HG02610 (cell line): ENCODE results near the gene XAB2.
"Not testable (repeated sequence)": the region's sequence is repeated elsewhere in the genome, so short reads cannot be mapped to it uniquely, and the experiment has no call there.

Experiments
- ATAC-seq: cut with Tn5 transposase; IDR thresholded peaks from one replicate; pipeline ENCODE4 v1.9.1; 2021; ENCODE audit warnings: mild to moderate bottlenecking, moderate library complexity; ENCODE audit not compliant: unreplicated experiment

The XAB2 gene

DNA sequence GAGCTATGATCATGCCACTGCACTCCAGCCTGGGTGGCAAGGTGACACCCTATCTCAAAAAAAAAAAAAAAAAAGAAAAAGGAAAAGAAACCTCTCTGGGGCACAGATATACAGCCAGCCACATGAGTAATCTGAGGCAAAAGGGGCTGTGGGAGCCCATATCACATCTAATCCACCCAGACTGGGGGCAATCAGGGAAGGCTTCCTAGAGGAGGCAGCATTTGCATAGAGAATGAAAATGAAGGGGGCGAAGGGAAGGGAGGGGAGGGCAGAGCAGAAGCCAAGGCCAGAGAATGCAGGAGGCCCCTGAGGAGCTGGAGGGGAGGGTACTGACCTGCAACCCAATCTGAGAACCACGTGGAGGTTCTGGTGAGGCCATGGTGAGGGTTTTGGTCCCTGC lies 20.8 kb upstream of the XAB2 start:
- ATAC-seq, result no peak

DNA sequence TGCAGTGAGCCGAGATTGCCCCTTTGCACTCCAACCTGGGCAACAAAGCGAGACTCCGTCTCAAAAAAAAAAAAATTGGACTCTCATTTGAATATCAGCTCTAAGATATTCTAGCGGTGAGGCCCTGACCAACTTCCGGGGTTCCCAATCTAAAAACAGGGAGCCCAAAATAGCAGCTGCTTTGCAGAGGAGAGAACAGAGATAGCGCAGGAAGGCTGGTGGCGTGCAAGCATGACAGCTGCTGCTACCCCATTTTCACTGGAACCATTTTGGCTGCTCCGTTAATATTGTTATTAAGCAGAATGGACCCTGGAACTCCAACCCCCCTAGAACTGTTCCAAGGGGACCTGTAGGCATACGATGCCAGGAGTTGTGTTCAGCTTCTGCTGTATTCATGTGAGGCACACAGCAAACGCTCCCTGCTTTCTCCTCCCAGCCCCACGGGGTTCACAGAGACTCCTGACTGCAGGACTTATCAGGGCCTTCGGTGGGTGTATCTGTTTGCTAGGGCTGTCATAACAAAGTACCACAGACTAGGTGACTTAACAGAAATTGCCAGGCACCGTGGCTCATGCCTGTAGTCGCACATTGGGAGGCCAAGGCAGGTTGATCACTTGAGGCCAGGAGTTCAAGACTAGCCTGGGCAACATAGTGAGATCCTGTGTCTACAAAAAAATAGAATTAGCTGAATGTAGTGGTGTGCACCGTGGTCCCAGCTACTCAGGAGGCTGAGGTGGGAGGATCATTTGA lies 19.1 kb upstream of the XAB2 start:
- ATAC-seq, result no peak

DNA sequence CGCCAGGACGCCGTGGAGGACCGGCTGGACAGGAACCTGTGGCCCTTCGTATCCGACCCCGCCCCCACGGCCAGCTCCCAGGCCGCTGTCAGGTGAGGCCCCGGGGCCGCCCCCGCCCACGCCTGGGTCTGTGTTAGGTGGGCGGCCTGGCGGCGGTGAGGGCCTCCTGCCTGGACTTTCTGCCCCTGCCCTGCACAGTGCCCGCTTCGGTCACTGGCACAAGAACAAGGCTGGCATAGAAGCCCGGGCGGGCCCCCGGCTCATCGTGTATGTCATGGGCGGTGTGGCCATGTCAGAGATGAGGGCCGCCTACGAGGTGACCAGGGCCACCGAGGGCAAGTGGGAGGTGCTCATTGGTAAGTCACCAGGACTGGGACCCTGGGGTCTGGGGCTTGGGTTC lies 17.8 kb upstream of the XAB2 start:
- ATAC-seq, result no peak

DNA sequence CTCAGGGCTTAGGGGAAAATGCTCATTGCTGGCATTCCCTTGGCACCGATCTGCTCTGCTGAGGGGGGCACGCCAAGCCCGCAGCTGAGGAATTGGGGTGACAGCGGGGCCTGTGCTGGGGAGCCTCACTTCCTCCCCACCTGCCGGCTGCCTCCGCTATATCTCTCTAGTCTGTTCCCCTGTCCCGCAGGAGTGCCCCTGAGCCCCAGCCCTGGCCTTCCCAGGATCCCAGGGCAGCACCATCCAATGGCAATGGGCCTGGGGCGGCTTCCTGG lies 17.0 kb upstream of the XAB2 start:
- no peak for ATAC-seq

DNA sequence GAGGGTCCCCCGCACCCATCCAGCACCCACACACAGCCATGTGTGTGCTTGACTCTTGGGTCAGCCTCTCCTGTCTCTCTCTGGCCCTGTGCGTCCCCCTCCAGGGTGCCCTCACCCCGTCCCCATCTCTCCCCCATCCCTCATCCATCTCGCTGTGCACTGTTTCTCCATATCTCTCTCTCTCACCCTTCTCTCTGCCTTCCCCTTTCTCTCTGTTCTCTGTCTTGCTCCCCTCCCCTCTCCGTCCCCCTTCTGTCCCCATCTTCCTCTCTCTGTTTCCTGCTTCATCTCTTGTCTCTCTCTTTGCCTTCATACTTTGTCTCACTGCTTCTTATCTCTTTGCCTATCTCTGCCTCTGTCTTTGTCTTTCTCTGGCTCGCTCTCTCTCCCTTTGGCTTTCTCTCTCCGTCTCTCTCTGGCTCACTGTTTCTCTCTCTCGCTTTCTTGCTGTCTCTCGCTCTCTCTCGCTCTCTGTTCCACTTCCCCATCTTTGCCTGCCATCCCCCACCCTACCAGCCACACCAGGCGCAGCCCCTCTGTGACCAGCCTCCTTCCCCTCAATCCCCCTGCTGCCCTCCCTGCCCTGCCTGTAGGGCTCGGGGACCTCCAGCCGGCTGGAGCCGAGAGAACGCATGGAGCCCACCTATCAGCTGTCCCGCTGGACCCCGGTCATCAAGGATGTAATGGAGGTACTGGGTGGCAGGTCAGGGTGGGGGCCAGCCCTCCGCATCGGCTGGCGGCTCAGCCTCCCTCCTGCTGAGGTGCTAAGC lies 16.5 kb upstream of the XAB2 start:
- ATAC-seq, result no peak

DNA sequence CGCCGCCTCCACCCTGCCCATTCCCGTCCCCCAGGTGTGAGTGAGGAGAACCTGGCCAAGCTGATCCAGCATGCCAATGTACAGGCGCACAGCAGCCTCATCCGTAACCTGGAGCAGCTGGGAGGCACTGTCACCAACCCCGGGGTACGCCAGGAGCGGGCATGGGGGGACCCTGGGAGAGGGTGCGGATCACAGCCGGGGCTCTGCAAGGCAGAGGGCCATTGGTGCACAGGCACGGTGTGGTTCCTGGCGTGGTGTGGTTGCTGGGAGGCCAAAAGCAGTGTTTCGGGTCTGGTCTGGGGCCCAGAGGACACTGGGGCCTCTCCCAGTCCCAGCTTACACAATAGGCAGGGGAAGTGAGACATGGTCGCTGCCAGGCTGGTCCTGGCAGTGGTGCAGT lies 15.8 kb upstream of the XAB2 start:
- no peak for ATAC-seq

DNA sequence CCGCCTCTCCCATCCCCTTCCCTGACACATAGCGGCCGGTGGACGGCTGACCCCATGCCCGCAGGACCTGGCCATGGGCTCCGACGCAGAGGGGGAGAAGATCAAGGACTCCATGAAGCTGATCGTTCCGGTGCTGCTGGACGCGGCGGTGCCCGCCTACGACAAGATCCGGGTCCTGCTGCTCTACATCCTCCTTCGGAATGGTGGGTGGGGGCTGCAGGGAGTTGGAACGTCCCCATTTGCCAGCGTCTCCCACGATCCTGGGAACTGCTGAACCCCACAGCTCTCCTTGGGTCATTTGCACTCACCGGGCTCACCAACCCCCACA lies 15.2 kb upstream of the XAB2 start:
- ATAC-seq, result no peak

DNA sequence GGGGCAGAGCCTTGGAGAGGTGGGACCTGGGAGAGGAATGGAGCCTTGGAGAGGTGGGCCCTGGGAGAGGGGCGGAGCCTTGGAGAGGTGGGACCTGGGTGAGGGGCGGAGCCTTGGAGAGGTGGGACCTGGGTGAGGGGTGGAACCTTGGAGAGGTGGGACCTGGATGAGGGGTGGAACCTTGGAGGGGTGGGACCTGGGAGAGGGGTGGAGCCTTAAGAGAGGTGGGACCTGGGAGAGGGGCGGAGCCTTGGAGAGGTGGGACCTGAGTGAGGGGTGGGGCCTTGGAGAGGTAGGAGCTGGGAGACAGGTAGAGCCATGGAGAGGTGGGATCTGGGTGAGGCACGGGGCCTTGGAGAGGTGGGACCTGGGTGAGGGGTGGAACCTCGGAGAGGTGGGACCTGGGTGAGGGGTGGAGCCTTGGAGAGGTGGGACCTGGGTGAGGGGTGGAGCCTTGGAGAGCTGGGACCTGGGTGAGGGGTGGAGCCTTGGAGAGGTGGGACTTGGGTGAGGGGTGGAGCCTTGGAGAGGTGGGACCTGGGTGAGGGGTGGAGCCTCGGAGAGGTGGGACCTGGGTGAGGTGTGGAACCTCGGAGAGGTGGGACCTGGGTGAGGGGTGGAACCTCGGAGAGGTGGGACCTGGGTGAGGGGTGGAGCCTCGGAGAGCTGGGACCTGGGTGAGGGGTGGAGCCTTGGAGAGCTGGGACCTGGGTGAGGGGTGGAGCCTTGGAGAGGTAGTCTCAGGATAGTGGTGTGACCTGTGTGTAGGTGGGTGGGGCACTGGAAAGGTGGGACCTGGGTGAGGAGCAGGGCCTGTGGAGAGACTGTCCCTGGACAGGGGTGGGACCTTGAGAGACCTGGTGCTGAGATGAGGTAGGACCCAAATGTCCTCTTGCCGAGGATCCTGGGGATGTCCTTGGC lies 14.5 kb upstream of the XAB2 start:
- ATAC-seq, result not testable (repeated sequence)

DNA sequence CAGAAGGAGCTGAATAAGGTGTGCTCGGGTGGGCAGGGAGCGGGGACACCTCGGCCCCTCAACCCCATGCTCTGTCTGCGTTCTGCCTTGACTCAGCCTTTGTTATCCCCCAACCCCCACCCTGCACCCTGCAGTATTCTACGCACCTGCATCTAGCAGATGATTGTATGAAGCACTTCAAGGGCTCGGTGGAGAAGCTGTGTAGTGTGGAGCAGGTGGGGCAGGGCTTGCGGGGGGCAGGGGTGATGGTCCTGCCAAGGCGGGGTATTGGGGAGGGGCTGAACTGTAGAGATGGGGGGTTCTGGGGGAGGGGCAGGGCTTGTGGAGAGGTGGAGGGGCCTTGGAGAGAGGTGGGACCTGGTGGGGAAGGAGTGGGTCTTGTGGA lies 13.7 kb upstream of the XAB2 start:
- no peak for ATAC-seq

DNA sequence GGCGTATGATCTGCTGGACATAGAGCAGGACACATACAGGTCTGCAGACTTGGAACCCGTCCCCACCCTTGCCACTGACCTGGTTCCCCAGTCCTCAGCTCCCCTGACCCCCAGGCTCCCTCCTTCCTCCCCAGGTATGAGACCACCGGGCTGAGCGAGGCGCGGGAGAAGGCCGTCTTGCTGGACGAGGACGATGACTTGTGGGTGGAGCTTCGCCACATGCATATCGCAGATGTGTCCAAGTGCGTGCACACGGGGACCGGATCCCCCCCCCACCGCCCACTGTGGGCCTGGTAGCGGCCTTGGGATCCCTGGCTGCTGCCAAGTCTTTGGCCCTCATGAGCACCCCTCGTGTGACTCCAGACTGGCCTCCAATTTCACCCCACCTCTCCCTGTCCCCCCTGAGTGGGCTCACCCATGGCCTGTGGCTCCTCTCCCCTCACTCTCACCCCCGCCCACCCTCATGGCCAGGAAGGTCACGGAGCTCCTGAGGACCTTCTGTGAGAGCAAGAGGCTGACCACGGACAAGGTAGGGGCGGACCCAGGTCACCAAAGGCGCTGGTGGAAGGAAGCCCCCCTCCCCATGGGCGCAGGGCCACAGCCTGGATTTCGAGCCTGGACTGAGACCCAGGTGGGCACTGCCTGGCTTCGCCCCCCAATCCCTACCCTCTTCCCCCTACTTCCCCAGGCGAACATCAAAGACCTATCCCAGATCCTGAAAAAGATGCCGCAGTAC lies 13.1 kb upstream of the XAB2 start:
- no peak for ATAC-seq

DNA sequence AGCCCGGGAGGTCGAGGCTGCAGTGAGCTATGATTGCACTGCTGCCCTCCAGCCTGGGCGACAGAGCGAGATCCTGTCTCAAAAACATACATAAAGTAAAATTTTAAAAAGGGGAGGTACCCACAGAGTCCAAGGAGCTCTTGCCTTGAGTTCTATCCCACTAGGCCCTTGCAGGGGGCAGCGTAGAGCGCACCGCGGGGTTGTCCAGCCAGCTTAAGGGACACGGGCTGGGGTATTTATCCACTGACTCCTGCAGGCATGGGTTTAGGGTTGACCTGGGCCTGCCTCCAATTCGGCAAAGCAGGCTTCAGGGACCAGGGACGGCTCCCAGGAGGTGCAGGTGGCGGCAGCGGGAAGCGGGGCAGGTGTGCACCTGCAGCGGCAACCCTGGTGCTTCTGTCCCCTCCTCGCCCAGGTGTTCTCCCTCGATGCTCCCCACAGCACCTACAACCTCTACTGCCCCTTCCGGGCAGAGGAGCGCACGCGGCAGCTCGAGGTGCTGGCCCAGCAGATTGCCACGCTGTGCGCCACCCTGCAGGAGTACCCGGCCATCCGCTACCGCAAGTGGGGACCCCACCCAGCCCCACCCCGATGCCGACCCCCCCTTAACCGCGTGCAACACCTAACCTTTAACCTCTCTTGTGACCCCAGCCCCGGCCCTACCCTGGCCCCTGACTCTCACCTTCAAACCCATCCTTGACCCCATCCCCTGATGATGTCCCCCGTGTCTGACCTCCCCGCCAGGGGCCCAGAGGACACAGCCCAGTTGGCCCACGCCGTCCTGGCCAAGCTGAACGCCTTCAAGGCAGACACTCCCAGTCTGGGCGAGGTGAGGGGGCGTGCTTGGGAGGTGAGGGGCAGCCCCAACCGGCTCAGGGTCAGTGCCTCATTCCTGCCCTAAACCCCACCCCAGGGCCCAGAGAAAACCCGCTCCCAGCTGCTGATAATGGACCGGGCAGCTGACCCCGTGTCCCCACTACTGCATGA lies 12.2 kb upstream of the XAB2 start:
- no peak for ATAC-seq

DNA sequence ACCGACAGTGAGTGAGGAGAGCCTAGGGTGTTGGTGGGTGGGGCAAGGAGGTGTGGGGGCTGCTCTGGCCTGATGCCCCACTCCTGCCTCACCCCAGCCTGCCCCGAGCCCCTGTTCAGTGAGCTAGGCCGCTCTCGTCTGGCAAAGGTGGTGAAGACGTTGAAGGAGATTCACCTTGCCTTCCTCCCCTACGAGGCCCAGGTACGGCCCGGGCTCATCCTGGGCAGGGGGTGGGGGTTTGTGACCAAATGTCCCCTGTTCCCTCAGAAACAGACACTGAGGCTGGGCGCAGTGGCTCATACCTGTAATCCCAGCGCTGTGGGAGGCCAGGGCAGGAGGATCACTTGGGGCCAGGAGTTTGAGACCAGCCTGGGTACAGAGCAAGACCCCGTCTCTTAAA lies 11.5 kb upstream of the XAB2 start:
- no peak for ATAC-seq

DNA sequence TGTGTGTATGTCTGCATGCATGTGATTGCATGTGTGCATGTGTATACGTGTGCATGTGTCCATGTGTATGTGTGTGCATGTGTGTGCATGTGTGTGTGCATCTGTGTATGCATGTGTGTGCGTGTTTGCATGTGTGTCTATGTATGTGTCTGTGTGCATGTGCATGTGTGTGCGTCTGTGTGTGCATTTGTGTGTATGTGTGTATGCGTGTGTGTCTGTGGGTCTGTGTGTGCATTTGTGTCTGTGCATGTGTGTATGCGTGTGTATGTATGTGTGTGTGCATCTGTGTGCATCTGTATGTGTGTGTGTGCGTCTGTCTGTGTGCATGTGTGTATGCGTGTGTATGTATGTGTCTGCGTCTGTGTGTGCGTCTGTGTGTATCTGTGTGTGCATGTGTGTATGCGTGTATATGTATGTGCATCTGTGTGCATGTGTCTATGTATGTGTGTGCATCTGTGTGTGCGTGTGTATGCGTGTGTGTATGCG lies 10.6 kb upstream of the XAB2 start:
- no peak for ATAC-seq

DNA sequence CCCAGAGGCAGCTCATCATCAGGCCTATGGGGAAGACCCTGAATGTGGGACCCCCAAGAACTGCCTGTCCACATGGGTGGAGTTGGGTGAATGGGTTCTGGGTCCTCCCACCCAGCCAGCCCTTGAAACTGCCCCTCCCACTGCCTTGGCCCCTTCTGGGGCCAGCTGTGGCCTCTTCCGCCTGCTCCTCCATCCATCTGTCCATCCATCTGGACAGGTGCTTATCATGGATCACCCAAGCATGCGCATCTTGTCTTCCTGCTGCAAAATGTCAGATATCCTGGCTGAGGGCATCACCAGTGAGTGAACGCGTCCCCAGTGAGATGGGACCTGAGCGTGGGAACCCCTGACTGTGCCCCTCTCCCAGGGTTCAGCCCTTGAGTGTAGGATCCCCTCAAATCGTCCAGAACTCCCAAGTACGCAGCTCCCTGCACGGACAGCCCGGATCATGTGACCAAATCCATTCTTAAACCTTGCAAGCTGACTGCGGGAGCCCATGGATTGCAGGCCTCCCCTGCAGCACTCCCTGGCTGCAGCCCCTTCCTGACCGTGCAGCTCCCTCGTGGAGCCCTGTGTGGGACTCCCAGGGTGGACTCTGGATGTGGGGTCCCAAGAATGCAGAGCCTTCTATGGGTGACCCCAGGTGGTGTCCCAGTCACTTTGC lies 9.6 kb upstream of the XAB2 start:
- ATAC-seq, result no peak

DNA sequence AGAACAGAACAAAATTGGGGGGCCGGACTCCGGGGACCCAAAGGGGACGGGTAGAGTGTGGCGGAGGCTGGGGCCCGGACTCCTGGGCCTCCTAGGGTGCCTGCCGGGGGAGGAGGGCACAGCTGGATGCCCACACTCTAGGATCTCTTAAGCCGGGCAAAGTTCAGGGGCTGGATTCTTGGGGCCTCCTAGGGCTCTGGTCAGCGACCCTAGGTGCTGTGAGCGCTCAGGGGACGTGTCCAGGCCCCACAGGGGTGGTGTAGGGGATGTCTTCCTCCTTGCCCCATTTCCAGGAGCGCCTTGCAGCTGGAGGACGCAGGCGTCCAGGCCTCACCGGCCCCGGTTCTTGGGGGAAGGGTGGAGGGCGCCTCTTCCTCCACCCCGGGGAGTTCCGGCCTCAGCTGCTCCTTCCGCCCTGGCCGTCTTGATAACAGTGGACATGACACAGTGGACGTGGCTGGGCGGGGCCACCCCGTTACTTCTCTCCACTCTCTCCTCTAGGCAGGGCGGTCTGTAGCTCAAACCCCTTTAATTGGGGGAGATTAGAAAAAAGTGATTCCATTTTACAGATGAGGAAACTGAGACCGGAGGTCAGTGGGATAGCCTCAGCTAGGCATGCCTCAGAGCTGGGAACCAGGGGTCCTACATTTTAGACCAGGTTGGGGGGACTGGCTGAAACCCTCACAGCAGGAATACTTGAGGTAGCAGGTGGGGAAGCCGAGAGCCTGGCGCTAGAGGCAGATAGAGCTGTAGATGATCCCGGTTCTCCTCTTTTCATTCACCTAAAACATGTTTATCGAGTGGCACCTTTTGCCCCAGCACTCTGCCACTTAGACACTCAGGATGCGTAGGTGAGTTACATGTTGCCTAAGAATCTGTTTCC lies 8.3 kb upstream of the XAB2 start:
- ATAC-seq, result no peak

DNA sequence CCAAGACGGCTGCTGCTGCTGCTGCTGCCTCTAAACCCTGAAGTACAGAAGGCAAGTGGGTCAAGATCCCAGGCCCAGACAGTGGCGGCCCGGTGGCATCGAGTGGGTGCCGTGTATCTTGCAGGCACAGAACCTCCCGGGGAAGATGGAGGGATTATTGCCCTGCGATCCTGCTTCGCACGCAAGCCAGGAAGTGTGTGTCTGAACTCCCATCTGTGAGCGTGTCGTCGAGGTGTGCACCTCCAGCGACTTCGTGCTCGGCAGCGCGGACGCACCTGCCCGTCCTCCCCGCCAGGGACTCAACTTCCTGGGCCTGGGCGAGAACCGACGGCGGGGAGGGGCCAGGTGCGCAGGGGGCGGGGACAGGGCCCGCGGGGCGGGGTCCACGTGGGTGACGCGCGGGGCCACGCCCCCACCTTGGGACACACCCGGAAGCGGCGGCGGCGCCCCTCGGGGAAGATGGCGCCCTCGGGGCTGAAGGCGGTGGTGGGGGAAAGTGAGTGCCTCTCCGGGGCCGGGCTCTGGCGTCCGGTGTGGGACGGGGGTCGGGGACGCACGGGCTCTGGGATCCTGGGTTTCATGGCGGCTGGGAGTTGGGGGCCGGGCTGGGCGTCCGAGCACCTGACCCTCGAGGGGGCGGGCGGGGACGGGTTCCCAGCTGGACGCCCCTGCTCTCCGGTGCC lies 7.5 kb upstream of the XAB2 start, which contains the start of gene STXBP2:
Gene STXBP2, plus strand, starts transcription at position 420 of the 683 bp plus-strand sequence. Its CDS starts 40 bp downstream, at position 460.
- peak; percentile 69 for ATAC-seq

DNA sequence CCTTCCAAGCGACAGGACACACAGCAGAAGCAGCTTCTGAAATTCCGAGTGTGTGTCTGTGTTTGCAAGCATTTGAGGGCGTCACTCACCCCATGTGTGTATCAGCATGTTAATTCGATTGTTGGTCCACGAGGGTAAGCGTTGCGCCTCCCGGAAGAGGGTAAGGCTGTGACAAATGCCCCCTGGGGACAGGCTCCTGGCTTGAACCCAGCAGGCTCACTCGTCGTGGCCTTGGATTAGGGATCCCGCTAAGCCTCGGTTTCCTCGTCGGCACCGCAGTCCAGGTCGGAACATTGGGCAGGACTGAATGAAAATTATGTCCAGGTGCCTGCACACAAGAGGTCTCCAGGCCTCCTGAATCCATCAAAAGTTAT lies 7.0 kb upstream of the XAB2 start:
- no peak for ATAC-seq

DNA sequence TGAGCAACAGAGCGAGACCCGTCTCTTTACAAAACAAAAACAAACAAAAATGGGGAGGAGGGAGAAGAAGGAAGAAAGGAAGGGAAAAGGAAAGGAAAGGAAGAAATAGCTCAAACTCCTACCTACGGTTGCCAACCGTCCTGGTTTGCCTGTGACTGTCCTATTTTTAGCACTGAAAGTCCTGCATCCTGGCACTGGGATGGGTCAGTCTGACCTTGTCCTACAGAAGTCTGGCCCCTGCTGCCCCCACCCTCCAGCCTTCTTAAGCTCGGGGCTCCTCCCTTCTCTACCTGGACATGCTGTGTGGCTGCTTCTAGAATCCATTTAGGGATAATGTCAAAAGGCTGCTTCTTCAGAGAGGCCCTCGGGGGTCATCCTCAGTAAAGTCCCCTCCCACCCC lies 6.3 kb upstream of the XAB2 start:
- no peak for ATAC-seq
